ENCODE data around the gene PAX5. TPM values are rescaled to one million over a fixed set of nuclear protein-coding genes. Genes with fewer than 3 reads are reported as not detected.

The PAX5 gene
- total RNA-seq, 1 donor from 2014 or later: 0.18 TPM

DNA sequence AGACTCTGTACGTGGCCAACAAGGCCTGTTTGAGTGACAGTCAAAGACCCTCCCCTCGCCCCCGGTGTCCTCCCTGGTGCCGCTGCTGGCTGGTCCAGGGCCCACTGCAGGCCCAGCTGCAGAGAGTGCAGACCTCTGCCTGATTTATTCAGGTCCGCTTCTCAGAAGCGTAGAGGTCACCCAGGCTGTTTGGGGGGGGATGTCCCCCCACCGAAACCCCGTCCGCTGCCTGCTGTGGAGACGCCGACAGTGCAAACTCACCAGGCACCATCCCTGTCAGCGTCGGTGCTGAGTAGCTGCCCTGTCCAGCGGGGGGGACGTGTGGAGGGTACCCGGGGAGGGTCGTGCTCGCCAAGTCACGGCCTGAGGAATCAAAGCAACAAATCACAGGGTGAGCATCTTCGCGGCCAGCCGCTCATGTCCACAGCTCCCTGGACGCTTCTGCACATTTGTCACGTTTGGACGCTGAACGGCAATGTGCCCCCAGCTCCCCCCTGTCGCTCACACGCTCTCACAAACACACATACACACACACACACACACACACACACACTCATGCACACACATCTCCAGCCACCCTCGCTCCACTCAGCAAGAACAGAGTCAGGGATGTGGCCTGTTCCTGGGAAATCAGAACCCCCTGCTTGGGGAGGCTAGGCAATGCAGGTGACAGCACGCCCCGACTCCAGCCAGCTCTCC is 152.2 kb downstream of the PAX5 start:
- ATAC-seq (no peak), DNase-seq (no peak)
- no peak overlapping the region for H3K4me3 ChIP-seq
- TF ChIP-seq, protein P1, sequence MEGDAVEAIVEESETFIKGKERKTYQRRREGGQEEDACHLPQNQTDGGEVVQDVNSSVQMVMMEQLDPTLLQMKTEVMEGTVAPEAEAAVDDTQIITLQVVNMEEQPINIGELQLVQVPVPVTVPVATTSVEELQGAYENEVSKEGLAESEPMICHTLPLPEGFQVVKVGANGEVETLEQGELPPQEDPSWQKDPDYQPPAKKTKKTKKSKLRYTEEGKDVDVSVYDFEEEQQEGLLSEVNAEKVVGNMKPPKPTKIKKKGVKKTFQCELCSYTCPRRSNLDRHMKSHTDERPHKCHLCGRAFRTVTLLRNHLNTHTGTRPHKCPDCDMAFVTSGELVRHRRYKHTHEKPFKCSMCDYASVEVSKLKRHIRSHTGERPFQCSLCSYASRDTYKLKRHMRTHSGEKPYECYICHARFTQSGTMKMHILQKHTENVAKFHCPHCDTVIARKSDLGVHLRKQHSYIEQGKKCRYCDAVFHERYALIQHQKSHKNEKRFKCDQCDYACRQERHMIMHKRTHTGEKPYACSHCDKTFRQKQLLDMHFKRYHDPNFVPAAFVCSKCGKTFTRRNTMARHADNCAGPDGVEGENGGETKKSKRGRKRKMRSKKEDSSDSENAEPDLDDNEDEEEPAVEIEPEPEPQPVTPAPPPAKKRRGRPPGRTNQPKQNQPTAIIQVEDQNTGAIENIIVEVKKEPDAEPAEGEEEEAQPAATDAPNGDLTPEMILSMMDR (IDR thresholded peaks at IDR 0.05): no peak
- H3K4me1 ChIP-seq: no peaks in the 10 kb centered on the region
- H3K27me3 ChIP-seq (ENCODE audit: low read depth): no peaks in the 10 kb centered on the region
- H3K9me3 ChIP-seq: no peaks in the 10 kb centered on the region
- no peaks in the 10 kb centered on the region for H3K36me3 ChIP-seq
- no peak overlapping the region for H3K27ac ChIP-seq
- intact Hi-C loops (cut with DNase I): no loop called here

DNA sequence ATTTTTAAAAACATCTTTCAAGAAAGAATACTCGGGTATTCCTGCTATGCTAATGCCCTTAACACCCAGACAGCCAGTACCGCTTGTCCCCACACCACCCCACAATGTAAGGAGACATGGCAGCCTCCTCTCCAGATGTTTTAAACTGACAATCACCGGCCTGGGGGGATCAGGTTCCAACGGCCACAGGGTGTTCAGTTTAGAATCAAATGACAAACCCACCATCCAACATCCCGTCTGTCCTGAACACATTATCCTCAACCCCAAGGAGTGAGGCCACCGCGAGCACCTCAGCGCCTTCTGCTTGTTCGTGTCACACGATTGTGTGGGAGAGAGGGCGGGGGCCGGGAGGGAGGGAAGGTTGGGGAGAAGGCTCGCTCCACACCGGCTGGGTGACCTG is 152.8 kb downstream of the PAX5 start:
- no peaks in the 10 kb centered on the region for H3K9me3 ChIP-seq
- H3K36me3 ChIP-seq: no peaks in the 10 kb centered on the region
- DNase-seq: no peak
- intact Hi-C loops (cut with DNase I): no loop called here
- H3K27ac ChIP-seq: no peak overlapping the region
- no peaks in the 10 kb centered on the region for H3K27me3 ChIP-seq (ENCODE audit: low read depth)
- ATAC-seq: no peak
- H3K4me3 ChIP-seq: no peak overlapping the region
- no peaks in the 10 kb centered on the region for H3K4me1 ChIP-seq
- TF ChIP-seq, protein P1 (IDR thresholded peaks at IDR 0.05): no peak

DNA sequence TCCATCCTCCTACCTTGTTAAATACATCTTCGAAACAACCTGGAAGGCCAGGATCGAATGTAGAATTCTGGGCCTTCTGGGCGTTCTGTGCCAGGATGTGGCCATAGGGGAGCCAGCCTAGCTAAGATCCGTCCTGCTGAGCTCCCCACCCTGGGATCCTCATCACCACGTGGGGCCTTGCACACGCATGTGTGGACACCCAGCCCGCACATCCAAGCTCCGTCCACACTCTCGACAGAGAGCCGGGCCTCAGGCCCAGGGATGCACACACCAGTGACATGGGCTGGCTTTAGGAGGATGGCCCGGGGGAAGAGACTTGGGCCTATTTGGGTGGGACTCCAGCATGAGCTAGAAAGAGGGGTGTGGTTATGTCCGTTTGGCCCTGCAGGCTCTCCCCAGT is 154.0 kb downstream of the PAX5 start:
- intact Hi-C loops (cut with DNase I): no loop called here
- Histone ChIP-seq H3K4me3 (no peak overlapping the region), H3K36me3 (no peaks in the 10 kb centered on the region), H3K4me1 (no peaks in the 10 kb centered on the region), H3K27me3 (ENCODE audit: low read depth) (no peaks in the 10 kb centered on the region), H3K27ac (no peak overlapping the region), H3K9me3 (no peaks in the 10 kb centered on the region)
- no peak for DNase-seq
- TF ChIP-seq, protein P1 (IDR thresholded peaks at IDR 0.05): no peak
- ATAC-seq: no peak

DNA sequence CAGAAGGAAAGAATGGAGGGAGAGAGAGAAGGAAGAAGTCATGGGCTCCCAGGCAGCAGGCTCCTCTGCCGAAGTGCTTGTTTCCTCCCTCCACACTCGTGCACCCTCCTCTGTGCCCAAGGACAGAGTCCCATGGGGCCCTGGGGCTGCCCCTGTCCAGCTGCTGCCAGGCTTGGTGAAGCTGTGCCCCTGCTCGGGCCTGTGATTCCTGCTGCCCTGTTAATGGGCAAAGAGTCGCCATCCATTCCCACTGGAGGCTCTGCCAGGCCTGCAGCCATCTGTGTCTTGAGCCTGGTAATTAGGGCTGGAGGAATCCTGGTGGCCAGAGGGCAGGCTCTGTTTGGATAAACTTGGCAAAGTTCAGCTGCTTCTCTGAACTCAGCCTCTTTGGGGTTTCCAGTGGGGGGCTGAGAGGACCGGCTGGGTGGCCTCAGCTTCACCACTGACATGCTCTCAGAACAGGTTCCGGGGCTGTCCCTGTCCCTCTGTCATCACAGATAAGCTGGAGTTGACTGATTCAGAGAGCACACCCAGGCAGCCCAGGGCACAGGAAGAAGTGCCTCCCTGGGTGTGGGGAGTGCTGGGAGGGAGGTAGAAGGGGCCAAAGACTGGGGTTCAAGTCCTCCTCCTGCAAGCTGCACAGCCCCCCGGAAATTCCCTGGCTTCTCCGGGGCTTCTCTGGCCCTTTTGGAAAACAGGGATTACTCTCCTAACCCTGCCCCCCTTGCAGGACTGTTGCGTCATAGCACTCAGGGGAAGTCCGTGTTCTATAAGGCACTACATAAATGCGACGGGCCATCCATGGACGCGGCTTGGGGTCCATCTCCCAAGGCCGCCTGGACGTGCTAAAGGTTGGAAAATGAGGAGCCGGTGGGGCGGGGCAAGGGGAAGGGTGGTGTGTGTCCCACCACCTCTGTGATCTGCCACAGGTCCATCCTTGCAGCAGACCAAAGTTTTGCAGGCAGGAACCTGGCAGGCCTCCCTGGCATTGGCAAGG is 154.8 kb downstream of the PAX5 start:
- H3K27me3 ChIP-seq (ENCODE audit: low read depth): no peaks in the 10 kb centered on the region
- H3K4me3 ChIP-seq: no peak overlapping the region
- no peaks in the 10 kb centered on the region for H3K4me1 ChIP-seq
- intact Hi-C loops (cut with DNase I): no loop called here
- H3K36me3 ChIP-seq: no peaks in the 10 kb centered on the region
- DNase-seq (no peak), ATAC-seq (no peak)
- TF ChIP-seq, protein P1 (IDR thresholded peaks at IDR 0.05): no peak
- no peak overlapping the region for H3K27ac ChIP-seq
- no peaks in the 10 kb centered on the region for H3K9me3 ChIP-seq

DNA sequence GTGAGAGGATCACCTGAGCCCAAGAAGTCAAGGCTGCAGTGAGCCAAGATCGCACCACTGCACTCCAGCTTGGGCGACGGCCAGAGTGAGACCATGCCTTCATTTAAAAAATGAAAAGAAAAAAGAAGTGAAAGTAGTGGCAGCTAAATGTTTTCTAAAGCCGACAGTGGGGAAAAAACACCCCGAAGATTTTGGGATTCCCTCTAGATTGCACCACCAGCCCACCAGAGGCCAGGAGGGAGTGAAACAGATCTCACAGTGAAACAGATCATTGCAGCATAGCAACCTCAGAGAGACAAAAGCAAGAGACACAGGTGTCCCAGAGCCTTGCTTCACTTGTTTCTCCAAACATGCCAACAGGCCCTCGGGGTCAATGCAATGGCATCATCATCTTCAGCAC is 156.8 kb downstream of the PAX5 start:
- no peak for ATAC-seq
- DNase-seq: no peak
- intact Hi-C loops (cut with DNase I): no loop called here

More for the DNA sequence above, 156.8 kb downstream of the PAX5 start:
- TF ChIP-seq, protein P1 (IDR thresholded peaks at IDR 0.05): no peak
- H3K27ac ChIP-seq: no peak overlapping the region
- H3K27me3 ChIP-seq (ENCODE audit: low read depth): no peaks in the 10 kb centered on the region
- no peaks in the 10 kb centered on the region for H3K4me1 ChIP-seq
- H3K36me3 ChIP-seq: no peaks in the 10 kb centered on the region
- no peaks in the 10 kb centered on the region for H3K9me3 ChIP-seq
- no peak overlapping the region for H3K4me3 ChIP-seq

Measured in lower lobe of right lung (tissue), 2 donors.